ENCODE measurements around the gene MRTO4. TPM values are rescaled to one million over a fixed set of nuclear protein-coding genes. Genes with fewer than 3 reads are reported as not detected.
"Not testable (repeated sequence)": the region's sequence is repeated elsewhere in the genome, so short reads cannot be mapped to it uniquely, and the experiment has no call there.

MRTO4 gene
- polyA plus RNA-seq, 4 donors, result 28.0 to 31.4 (median 30.3) TPM

GRCh38 chr1:19269427-19270342 lies 18.1 kb downstream of the MRTO4 start:
- not testable (repeated sequence) for DNase-seq (ENCODE audit: low read depth in 4 of 4, low spot score in 2 of 4)

GRCh38 chr1:19270343-19270730 lies 18.7 kb downstream of the MRTO4 start:
- not testable (repeated sequence) for DNase-seq (ENCODE audit: low read depth in 4 of 4, low spot score in 2 of 4)

DNA sequence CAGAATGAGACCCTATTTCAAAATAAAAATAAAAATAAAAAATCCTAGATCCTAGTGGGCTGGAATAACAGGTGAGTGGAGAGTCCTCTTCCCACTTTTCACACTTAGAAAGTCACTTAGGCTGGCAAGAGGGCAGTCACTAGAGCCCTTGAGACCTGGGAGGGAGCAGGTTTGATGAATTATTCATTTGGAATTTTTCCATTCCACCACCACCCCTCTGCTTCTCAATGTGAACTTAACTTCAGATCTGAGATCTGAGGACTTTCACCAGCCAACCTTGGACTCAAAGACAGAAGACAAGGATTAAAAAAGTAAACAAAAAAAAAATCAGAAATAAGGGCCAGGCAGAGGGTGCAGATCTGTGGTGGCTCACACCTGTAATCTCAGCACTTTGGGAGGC lies 20.5 kb downstream of the MRTO4 start:
- no peak for DNase-seq (ENCODE audit: low read depth in 4 of 4, low spot score in 2 of 4)

GRCh38 chr1:19273106-19273843 lies 21.7 kb downstream of the MRTO4 start:
- no peak for DNase-seq (ENCODE audit: low read depth in 4 of 4, low spot score in 2 of 4)

DNA sequence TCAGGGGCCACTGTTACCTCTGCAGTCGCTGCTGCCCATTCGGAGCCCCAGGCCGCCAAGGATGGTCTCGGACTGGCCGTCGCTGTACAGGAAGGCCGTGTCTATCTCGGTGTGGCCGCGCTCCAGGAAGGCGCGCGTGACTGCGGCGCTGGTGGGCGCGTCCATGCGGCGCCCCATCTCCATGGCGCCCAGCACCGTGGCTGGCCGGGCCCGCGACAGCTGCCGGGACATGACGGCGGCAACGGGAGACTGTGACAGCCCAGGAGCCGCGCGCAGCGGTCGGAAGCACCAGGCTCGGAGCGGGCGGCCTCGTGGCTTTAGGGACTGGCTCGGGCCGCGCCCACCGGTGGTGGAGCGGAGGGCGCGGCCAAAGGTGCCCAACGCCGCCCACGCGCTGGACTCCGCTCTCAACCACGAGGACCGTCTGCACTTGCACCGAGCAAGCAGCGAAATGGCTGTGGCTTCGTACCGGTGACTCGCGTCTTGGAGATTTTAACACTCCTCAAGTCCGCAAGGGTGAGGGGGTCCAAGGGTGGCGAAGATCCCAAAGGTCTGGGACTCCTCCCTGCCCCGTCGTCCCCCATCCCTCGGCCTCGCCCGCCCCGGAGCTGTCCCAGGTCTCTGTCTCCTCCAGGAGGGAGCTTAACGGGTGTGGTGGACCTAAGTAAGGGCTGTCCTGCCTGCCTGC lies 22.4 kb downstream of the MRTO4 start:
- not testable (repeated sequence) for DNase-seq (ENCODE audit: low read depth in 4 of 4, low spot score in 2 of 4)

- no peak for DNase-seq (ENCODE audit: low read depth in 4 of 4, low spot score in 2 of 4)
Observed at GRCh38 chr1:19274636-19275035, 23.0 kb downstream of the MRTO4 start.

DNA sequence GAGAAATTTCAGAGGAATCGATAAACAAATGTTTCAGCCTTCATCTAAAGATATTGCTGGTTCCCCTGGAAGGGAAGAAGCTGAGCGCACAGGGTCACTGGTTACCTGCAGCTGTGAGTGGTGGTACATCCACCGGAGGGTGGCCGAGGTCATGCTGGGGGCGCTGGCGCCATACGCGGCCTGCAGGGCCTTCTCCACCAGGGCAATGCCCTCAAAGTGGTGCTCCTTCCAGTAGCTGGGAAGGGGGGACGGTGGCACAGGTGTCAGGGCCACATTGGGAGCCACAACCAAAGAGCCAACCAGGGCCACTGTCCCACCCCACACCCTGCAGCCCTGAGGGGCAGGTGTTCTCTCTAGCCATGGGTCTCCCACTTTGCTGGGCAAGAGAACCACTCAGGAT lies 32.3 kb downstream of the MRTO4 start:
- no peak for DNase-seq (ENCODE audit: low read depth in 4 of 4, low spot score in 2 of 4)

GRCh38 chr1:19284881-19285280 lies 33.3 kb downstream of the MRTO4 start:
- no peak for DNase-seq (ENCODE audit: low read depth in 4 of 4, low spot score in 2 of 4)

DNA sequence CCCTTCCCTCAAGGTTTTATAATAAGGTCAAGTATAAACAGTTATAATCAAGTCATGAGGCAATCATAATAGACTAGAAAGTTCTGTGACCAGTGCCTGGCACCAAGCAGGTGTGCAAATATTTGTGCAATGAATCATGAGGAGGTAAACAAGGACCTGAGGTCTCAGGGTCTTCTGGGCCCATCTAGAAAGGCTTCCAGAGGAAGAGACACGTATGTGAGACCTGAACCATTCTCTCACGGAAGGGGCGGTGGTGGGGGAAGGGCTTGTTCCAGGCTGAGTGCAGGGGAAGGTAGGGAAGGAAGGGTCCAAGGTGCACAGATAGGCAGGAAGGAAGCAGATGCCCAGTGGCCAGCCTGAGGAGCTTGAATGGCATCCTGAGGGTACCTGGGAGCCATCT lies 33.8 kb downstream of the MRTO4 start:
- not testable (repeated sequence) for DNase-seq (ENCODE audit: low read depth in 4 of 4, low spot score in 2 of 4)

GRCh38 chr1:19285807-19286206 lies 34.2 kb downstream of the MRTO4 start:
- not testable (repeated sequence) for DNase-seq (ENCODE audit: low read depth in 4 of 4, low spot score in 2 of 4)

DNA sequence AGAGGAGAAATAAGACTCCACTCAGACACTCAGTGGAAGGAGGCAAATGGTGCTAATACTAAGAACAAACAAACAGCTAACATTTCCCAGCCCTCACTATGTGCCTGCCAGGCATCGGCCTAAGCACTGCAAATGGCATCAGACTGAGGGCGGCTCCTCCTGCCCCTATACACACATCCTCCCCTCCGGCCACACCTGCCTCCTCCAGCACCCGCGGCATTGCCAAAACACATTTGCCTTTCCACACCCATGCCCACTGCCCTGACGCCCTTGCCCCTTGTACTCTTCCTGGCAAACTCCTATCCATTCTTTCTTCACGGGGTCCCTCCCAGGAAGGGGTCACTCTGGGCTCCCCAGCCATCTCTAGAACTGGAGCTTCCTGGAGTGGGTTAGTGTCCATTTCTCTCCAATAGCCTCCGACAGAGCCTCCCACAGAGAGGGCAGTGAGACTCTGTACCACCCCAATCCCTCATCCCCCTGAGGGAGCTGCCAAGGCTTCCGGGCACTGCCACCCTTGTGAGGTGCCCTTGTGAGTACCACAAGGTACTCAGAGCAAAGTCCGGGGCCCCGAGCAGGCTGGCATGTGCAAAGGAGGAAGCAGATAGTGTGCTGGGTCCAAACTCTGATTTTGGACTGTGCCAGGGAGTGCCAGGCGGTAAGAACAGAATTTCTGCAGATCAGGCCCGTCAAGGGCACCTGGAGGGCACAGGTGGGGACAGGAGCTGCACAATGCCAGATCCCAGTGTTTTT lies 36.0 kb downstream of the MRTO4 start:
- DNase-seq (ENCODE audit: low read depth in 4 of 4, low spot score in 2 of 4), result no peak

DNA sequence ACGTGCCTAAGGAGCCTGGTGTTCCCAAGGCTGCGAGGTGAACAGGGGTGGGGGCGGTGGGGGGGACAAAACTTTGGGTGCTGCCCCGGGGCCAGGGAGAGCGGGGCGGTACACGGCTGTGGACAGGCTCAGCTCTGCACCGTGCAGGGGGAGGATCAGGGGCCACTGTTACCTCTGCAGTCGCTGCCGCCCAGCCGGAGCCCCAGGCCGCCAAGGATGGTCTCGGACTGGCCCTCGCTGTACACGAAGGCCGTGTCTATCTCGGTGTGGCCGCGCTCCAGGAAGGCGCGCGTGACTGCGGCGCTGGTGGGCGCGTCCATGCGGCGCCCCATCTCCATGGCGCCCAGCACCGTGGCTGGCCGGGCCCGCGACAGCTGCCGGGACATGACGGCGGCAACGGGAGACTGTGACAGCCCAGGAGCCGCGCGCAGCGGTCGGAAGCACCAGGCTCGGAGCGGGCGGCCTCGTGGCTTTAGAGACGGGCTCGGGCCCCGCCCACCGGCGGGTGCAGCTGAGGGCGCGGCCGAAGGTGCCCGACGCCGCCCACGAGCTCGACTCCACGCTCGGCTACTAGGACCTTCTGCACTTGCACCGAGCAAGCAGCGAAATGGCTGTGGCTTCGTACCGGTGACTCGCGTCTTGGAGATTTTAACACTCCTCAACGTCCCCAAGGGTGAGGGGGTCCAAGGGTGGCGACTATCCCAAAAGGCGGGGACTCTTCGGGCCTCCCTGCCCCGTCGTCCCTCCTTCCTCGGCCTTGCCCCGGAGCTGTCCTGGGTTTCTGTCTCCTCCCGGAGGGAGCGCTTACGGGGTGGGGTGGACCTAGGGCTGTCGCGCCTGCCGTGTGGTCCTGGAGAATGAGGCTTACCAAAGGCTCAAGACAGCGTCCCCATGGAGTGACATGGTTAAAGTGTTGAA lies 37.0 kb downstream of the MRTO4 start, which contains the start of gene AKR7A3:
TSS of gene AKR7A3 (minus strand) at position 447 of the 918 bp plus-strand sequence. CDS start at position 386, 61 bp downstream.
- not testable (repeated sequence) for DNase-seq (ENCODE audit: low read depth in 4 of 4, low spot score in 2 of 4)

DNA sequence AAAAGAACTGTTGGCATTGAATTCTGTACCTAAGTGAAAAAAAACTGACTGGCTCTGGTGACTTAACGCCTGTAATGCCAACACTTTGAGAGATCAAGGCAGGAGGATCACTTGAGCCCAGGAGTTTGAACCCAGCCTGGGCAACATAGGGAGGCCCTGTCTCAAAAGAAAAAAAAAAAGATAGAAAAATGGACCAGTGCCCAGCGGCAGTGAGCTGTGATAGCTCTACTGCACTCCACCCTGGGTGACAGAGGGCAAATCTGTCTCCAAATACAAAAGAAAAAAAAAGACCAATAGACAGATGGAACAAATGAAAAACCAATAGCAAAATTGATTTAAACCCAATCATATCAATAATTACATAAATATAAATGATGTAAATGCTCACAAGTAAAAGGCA lies 37.6 kb downstream of the MRTO4 start:
- DNase-seq (ENCODE audit: low read depth in 4 of 4, low spot score in 2 of 4), result no peak

- no peak for DNase-seq (ENCODE audit: low read depth in 4 of 4, low spot score in 2 of 4)
Observed at GRCh38 chr1:19294638-19295037, 43.0 kb downstream of the MRTO4 start.

DNA sequence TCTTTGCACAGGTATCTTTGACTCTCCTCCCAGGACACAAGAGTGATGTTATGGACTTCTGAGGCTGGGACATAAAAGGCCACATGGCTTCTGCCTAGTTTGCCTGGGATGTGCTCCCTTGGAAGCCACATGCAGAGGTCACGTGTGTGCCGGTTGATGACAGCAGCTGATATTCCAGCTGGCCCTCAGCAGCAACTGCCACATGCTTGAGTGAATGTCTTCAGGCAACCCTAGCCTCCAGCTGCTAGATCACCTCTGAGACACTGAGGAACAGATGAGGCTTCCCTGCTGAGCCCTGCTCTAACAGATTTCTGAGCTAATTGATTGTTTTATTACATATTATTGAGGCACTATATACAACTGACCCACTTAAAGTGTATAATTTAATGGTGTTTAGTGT lies 48.6 kb downstream of the MRTO4 start:
- DNase-seq (ENCODE audit: low read depth in 4 of 4, low spot score in 2 of 4), result no peak

GRCh38 chr1:19304081-19304480 lies 52.5 kb downstream of the MRTO4 start:
- not testable (repeated sequence) for DNase-seq (ENCODE audit: low read depth in 4 of 4, low spot score in 2 of 4)

- DNase-seq (ENCODE audit: low read depth in 4 of 4, low spot score in 2 of 4), result no peak
Observed at GRCh38 chr1:19305880-19306279, 54.3 kb downstream of the MRTO4 start.

DNA sequence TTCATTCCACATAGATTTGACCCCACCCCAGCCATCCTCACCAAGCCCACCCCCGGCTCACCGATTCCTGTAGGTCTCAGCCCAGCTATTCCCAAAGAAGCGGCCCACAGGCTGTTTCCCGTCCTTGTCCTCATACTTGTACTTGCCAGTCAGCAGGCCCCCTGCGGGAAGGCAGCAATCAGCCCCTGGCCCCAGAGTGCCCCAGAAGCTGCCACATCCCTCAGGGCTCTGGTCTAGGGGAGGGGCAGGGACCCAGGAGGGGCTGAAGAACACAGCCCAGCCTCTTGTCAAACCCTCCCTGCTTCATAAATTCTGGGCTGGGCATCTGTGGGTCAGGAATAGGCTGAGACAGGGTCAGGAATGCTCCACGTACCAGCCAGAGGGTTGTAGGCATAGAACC lies 55.3 kb downstream of the MRTO4 start:
- no peak for DNase-seq (ENCODE audit: low read depth in 4 of 4, low spot score in 2 of 4)

- DNase-seq (ENCODE audit: low read depth in 4 of 4, low spot score in 2 of 4), result no peak
Observed at GRCh38 chr1:19307794-19308508, 56.3 kb downstream of the MRTO4 start.
